ENCODE measurements around the gene TENM3. TPM values are rescaled to one million over a fixed set of nuclear protein-coding genes. Genes with fewer than 3 reads are reported as not detected.

The TENM3 gene
- polyA plus RNA-seq, 1 of the 3 experiments (the other 2 are of a cell fraction) = 10.4 TPM

- H3K36me3 ChIP-seq (replicated peaks in 1 of 2; ENCODE audit: control insufficient read depth in 1 of 2, insufficient read depth in 2 of 2, low read length in 1 of 2) = no peaks in the 10 kb centered on the region
- H3K79me2 ChIP-seq (ENCODE audit: insufficient read depth) = peaks cover 10% of the 10 kb centered on the region; the same call in 1 of the 2 replicates
- H2AFZ ChIP-seq (ENCODE audit: low read depth) = no peak overlapping the region
- ChIA-PET CTCF (interaction anchor here (0.7 to 0.9 kb wide), 2 partner anchors 19 to 253 kb away, joined by 3 read pairs; no protein-coding TSS in a partner anchor), POLR2A (no interaction called here)
- H3K4me3 ChIP-seq (ENCODE audit: low read depth in 2 of 2, low read length in 1 of 2) = no peak overlapping the region
- no peaks in the 10 kb centered on the region for H3K27me3 ChIP-seq (ENCODE audit: insufficient read depth)
- peaks cover 4% of the 10 kb centered on the region for H3F3A ChIP-seq (replicated peaks; ENCODE audit: insufficient read depth)
- H4K20me1 ChIP-seq (ENCODE audit: insufficient read depth) = no peaks in the 10 kb centered on the region
- H3K4me1 ChIP-seq (ENCODE audit: control insufficient read depth in 1 of 2, insufficient read depth in 2 of 2, low read depth in 1 of 2, low read length in 1 of 2) = peaks cover 0 to 3% of the 10 kb centered on the region in 2 experiments; a peak in 3 of 4 replicates
- no peak for TF ChIP-seq GATA2 (CRISPR knock-in tag; IDR thresholded peaks at IDR 0.05)
- DNase-seq = no peak
- H3K9ac ChIP-seq = no peak overlapping the region
- H3K4me2 ChIP-seq = no peak overlapping the region
- H3K27ac ChIP-seq (ENCODE audit: low read depth in 2 of 2, low read length in 1 of 2) = no peak overlapping the region
- WGBS (ENCODE audit: low lambda C conversion rate) = 91% methylated on average over 4 of the region's 4 CpGs
- H3K9me2 ChIP-seq = no peaks in the 10 kb centered on the region
- H3K9me3 ChIP-seq = no peaks in the 10 kb centered on the region
Observed at GRCh38 chr4:182451441-182451840, 208.2 kb downstream of the TENM3 start.

- ChIA-PET CTCF (interaction anchor here (1.4 kb wide), 1 partner anchor 129 kb away, joined by 3 read pairs; no protein-coding TSS in a partner anchor), POLR2A (no interaction called here)
Observed at GRCh38 chr4:182453830-182454229, 210.6 kb downstream of the TENM3 start.

More at GRCh38 chr4:182453830-182454229, 210.6 kb downstream of the TENM3 start:
- Histone ChIP-seq H3F3A (replicated peaks; ENCODE audit: insufficient read depth) (no peaks in the 10 kb centered on the region), H3K9ac (no peak overlapping the region), H3K36me3 (replicated peaks in 1 of 2; ENCODE audit: control insufficient read depth in 1 of 2, insufficient read depth in 2 of 2, low read length in 1 of 2) (no peaks in the 10 kb centered on the region), H3K4me1 (ENCODE audit: control insufficient read depth in 1 of 2, insufficient read depth in 2 of 2, low read depth in 1 of 2, low read length in 1 of 2) (no peaks in the 10 kb centered on the region; a peak in 1 of 4 replicates), H4K20me1 (ENCODE audit: insufficient read depth) (no peaks in the 10 kb centered on the region), H2AFZ (ENCODE audit: low read depth) (no peak overlapping the region), H3K4me2 (no peak overlapping the region), H3K9me3 (no peaks in the 10 kb centered on the region), H3K9me2 (no peaks in the 10 kb centered on the region), H3K79me2 (ENCODE audit: insufficient read depth) (peaks cover 10% of the 10 kb centered on the region; the same call in 1 of the 2 replicates), H3K4me3 (ENCODE audit: low read depth in 2 of 2, low read length in 1 of 2) (no peak overlapping the region), H3K27me3 (ENCODE audit: insufficient read depth) (no peaks in the 10 kb centered on the region), H3K27ac (ENCODE audit: low read depth in 2 of 2, low read length in 1 of 2) (no peak overlapping the region)
- DNase-seq = no peak
- TF ChIP-seq USF1 (IDR thresholded peaks at IDR 0.05; ENCODE audit: borderline replicate concordance, low read depth) = no peak
- TF ChIP-seq TEAD4 (IDR thresholded peaks at IDR 0.05; ENCODE audit: borderline replicate concordance, insufficient read depth) = no peak
- TF ChIP-seq TCF12 (IDR thresholded peaks at IDR 0.05) = no peak
- TF ChIP-seq FOXJ3 (CRISPR knock-in tag; IDR thresholded peaks at IDR 0.05) = no peak
- no peak for TF ChIP-seq REST (IDR thresholded peaks at IDR 0.05; ENCODE audit: low read depth, low read length)
- no peak for TF ChIP-seq GATA2 (CRISPR knock-in tag; IDR thresholded peaks at IDR 0.05)
- no peak for TF ChIP-seq IRF3 (IDR thresholded peaks at IDR 0.05; ENCODE audit: low read depth, low read length)
- TF ChIP-seq ELF1 (IDR thresholded peaks at IDR 0.05) = no peak
- TF ChIP-seq USF2 (IDR thresholded peaks at IDR 0.05; ENCODE audit: borderline replicate concordance, low read depth, low read length) = no peak
- TF ChIP-seq MAX (IDR thresholded peaks at IDR 0.05; ENCODE audit: low read depth) = no peak
- TF ChIP-seq CTCF (IDR thresholded peaks at IDR 0.05) = no peak
- no peak for TF ChIP-seq RAD21 (IDR thresholded peaks at IDR 0.05; ENCODE audit: low read length)
- no peak for TF ChIP-seq SMC3 (IDR thresholded peaks at IDR 0.05; ENCODE audit: low read depth, low read length)
- TF ChIP-seq NRF1 (IDR thresholded peaks at IDR 0.05; ENCODE audit: low read depth, low read length) = no peak
- no peak for TF ChIP-seq TAF1 (IDR thresholded peaks at IDR 0.05; ENCODE audit: borderline replicate concordance, low read depth, low read length)
- TF ChIP-seq RXRA (IDR thresholded peaks at IDR 0.05; ENCODE audit: borderline replicate concordance, low read depth) = no peak
- no peak for TF ChIP-seq FOXM1 (IDR thresholded peaks at IDR 0.05; ENCODE audit: low read depth)
- TF ChIP-seq JUND (IDR thresholded peaks at IDR 0.05) = no peak
- no peak for TF ChIP-seq RFX5 (IDR thresholded peaks at IDR 0.05; ENCODE audit: low read length)
- TF ChIP-seq EP300 (IDR thresholded peaks at IDR 0.05; ENCODE audit: borderline replicate concordance in 1 of 2, low read depth in 1 of 2, low read length in 1 of 2) = no peak
- WGBS (ENCODE audit: low lambda C conversion rate) = 89% methylated on average over 2 of the region's 2 CpGs
